Measurements from ENCODE around the gene DIS3L.
"Not testable (repeated sequence)": the region's sequence is repeated elsewhere in the genome, so short reads cannot be mapped to it uniquely, and the experiment has no call there.

Gene DIS3L

GRCh38 chr15:66254089-66254950 is 39.0 kb upstream of the DIS3L start:
- H3K27me3 ChIP-seq (ENCODE audit: control insufficient read depth in 1 of 2, insufficient read depth in 2 of 2, low read length in 2 of 2), result peaks cover 58 to 64% of the 10 kb centered on the region in 2 donors

DNA sequence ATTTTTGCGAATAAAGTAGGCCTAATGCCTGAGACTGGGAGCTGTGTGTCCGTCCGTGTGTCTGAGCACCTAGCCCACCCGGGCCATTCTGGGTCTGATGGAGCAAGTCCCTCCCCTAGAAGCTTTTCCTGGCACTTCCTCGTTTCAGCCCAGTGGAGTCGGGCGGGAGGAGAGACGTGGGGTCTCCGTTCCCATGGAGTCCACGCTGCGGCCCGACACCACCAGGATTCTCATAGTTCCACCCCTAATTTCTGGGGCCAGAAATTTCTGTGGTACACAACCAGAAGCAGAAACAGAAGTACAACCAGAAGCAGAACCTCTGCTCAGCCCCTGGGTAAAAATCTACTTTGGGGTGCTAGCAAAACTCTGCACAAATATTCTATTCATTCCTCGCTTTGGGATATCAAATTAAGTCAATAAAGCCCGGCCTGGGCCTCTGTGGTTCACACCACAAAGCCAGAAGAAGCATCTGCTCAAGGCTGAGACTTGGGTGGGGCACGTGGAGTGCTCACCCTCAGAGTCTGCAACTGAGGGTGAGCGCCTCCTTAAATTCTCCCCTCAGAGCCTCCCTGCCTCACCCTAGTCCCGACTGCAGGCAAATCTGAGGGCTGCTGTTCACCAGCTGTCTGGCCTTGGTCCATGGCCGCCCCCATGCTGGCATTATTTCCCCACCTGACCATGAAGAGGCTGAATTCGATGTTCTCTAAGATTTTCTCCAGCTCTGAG is 38.3 kb upstream of the DIS3L start:
- Histone ChIP-seq H3K9me3 (ENCODE audit: control insufficient read depth in 1 of 2, low read length in 2 of 2) (no peaks in the 10 kb centered on the region), H3K4me1 (ENCODE audit: control insufficient read depth in 1 of 2, insufficient read depth in 2 of 2, low read length in 2 of 2) (peaks cover 8 to 15% of the 10 kb centered on the region in 2 donors), H3K4me3 (ENCODE audit: low read depth in 1 of 2, low read length in 2 of 2) (no peak overlapping the region), H3K27ac (ENCODE audit: low read depth, low read length) (no peak overlapping the region), H3K27me3 (ENCODE audit: control insufficient read depth in 1 of 2, insufficient read depth in 2 of 2, low read length in 2 of 2) (peaks cover 52 to 60% of the 10 kb centered on the region in 2 donors), H3K36me3 (ENCODE audit: control insufficient read depth in 1 of 2, insufficient read depth in 2 of 2, low read length in 2 of 2) (no peaks in the 10 kb centered on the region), H3K9ac (ENCODE audit: low read depth in 1 of 2, low read length in 2 of 2) (no peak overlapping the region)

More at GRCh38 chr15:66254089-66254950, 39.0 kb upstream of the DIS3L start:
- Histone ChIP-seq H3K9ac (ENCODE audit: low read depth in 1 of 2, low read length in 2 of 2) (no peak overlapping the region), H3K36me3 (ENCODE audit: control insufficient read depth in 1 of 2, insufficient read depth in 2 of 2, low read length in 2 of 2) (no peaks in the 10 kb centered on the region), H3K9me3 (ENCODE audit: control insufficient read depth in 1 of 2, low read length in 2 of 2) (no peaks in the 10 kb centered on the region), H3K4me3 (ENCODE audit: low read depth in 1 of 2, low read length in 2 of 2) (peak overlapping the region; percentile 51 to 55), H3K4me1 (ENCODE audit: control insufficient read depth in 1 of 2, insufficient read depth in 2 of 2, low read length in 2 of 2) (peaks cover 8 to 15% of the 10 kb centered on the region in 2 donors), H3K27ac (ENCODE audit: low read depth, low read length) (no peak overlapping the region)

GRCh38 chr15:66256692-66257091 is 36.7 kb upstream of the DIS3L start:
- H3K4me3 ChIP-seq (ENCODE audit: low read depth in 1 of 2, low read length in 2 of 2), result no peak overlapping the region
- peaks cover 44 to 48% of the 10 kb centered on the region in 2 donors for H3K27me3 ChIP-seq (ENCODE audit: control insufficient read depth in 1 of 2, insufficient read depth in 2 of 2, low read length in 2 of 2)
- H3K9me3 ChIP-seq (ENCODE audit: control insufficient read depth in 1 of 2, low read length in 2 of 2), result no peaks in the 10 kb centered on the region
- no peaks in the 10 kb centered on the region for H3K36me3 ChIP-seq (ENCODE audit: control insufficient read depth in 1 of 2, insufficient read depth in 2 of 2, low read length in 2 of 2)
- H3K27ac ChIP-seq (ENCODE audit: low read depth, low read length), result no peak overlapping the region
- H3K9ac ChIP-seq (ENCODE audit: low read depth in 1 of 2, low read length in 2 of 2), result no peak overlapping the region
- H3K4me1 ChIP-seq (ENCODE audit: control insufficient read depth in 1 of 2, insufficient read depth in 2 of 2, low read length in 2 of 2), result peaks cover 15% of the 10 kb centered on the region in 2 donors

DNA sequence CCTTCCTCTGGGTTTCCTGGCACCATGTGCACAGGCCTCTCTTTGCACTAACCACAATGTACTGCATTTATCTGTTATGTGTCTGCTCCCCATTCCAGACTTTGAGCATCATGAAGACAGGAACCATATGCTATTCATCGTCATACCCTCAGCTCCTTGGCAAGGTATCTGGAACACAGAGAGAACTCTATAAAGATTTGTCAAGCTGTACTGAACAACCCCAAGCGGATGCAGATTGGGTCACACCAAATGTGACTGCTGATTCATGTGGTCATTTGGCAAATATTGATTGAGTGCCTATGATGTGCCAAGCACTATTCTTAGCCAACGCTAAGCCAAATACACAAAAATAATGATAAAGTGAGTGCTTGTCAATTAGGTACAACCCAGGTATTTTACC is 32.3 kb upstream of the DIS3L start:
- Histone ChIP-seq H3K9me3 (ENCODE audit: control insufficient read depth in 1 of 2, low read length in 2 of 2) (no peaks in the 10 kb centered on the region), H3K36me3 (ENCODE audit: control insufficient read depth in 1 of 2, insufficient read depth in 2 of 2, low read length in 2 of 2) (no peaks in the 10 kb centered on the region), H3K27me3 (ENCODE audit: control insufficient read depth in 1 of 2, insufficient read depth in 2 of 2, low read length in 2 of 2) (peaks cover 7 to 10% of the 10 kb centered on the region in 2 donors), H3K9ac (ENCODE audit: low read depth in 1 of 2, low read length in 2 of 2) (no peak overlapping the region), H3K4me1 (ENCODE audit: control insufficient read depth in 1 of 2, insufficient read depth in 2 of 2, low read length in 2 of 2) (peaks cover 4 to 11% of the 10 kb centered on the region in 2 donors), H3K27ac (ENCODE audit: low read depth, low read length) (no peak overlapping the region), H3K4me3 (ENCODE audit: low read depth in 1 of 2, low read length in 2 of 2) (no peak overlapping the region)

DNA sequence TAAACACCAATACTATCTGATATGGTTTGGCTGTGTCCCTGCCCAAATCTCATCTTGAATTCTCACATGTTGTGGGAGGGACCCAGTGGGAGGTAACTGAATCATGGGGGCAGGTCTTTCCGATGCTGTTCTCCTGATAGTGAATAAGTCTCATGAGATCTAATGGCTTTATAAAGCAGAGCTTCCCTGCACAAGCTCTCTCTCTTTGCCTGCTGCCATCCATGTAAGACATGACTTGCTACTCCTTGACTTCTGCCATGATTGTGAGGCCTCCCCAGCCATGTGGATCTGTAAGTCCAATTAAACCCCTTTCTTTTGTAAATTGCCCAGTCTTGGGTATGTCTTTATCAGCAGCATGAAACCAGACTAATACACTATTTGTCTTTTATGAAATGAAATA is 30.5 kb upstream of the DIS3L start:
- H3K36me3 ChIP-seq (ENCODE audit: control insufficient read depth in 1 of 2, insufficient read depth in 2 of 2, low read length in 2 of 2); H3K9ac ChIP-seq (ENCODE audit: low read depth in 1 of 2, low read length in 2 of 2); H3K4me3 ChIP-seq (ENCODE audit: low read depth in 1 of 2, low read length in 2 of 2); H3K27ac ChIP-seq (ENCODE audit: low read depth, low read length); H3K27me3 ChIP-seq (ENCODE audit: control insufficient read depth in 1 of 2, insufficient read depth in 2 of 2, low read length in 2 of 2); H3K9me3 ChIP-seq (ENCODE audit: control insufficient read depth in 1 of 2, low read length in 2 of 2): not testable (repeated sequence)
- H3K4me1 ChIP-seq (ENCODE audit: control insufficient read depth in 1 of 2, insufficient read depth in 2 of 2, low read length in 2 of 2), result peaks cover 4 to 11% of the 10 kb centered on the region in 2 donors

DNA sequence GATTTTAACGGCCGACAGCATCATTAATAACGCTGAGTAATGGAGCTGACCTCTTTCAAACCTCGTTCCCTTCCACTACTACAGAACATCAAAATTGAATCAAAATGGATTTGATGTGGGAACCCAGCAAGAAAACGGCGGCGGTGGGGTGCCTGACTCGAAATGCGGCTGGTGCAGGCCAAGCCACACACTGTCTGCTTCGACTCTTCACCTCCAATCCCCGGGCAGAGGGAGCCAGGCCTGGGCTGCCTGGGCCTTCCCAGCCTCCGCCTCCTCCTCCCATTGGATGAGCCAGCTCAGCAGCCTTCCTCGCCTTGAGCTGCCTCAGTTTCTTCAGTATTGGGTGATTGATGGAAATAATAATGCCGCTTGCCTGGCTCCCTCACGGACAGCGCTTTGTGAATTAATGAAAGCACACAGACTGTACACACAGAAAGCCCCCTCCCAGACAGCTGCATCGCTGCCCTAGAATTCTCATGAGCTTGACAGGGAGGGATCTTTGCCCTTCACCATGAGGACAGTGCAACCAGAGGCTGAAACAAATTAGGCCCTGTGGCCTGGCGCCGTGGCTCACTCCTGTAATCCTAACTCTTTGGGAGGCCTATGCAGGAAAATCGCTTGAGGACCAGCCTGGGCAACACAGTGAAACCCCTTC is 28.4 kb upstream of the DIS3L start:
- no peak overlapping the region for H3K9ac ChIP-seq (ENCODE audit: low read depth in 1 of 2, low read length in 2 of 2)
- H3K4me3 ChIP-seq (ENCODE audit: low read depth in 1 of 2, low read length in 2 of 2), result no peak overlapping the region
- H3K27me3 ChIP-seq (ENCODE audit: control insufficient read depth in 1 of 2, insufficient read depth in 2 of 2, low read length in 2 of 2), result no peaks in the 10 kb centered on the region
- no peak overlapping the region for H3K27ac ChIP-seq (ENCODE audit: low read depth, low read length)
- H3K36me3 ChIP-seq (ENCODE audit: control insufficient read depth in 1 of 2, insufficient read depth in 2 of 2, low read length in 2 of 2), result no peaks in the 10 kb centered on the region
- H3K4me1 ChIP-seq (ENCODE audit: control insufficient read depth in 1 of 2, insufficient read depth in 2 of 2, low read length in 2 of 2), result peaks cover 4 to 11% of the 10 kb centered on the region in 2 donors
- H3K9me3 ChIP-seq (ENCODE audit: control insufficient read depth in 1 of 2, low read length in 2 of 2), result no peaks in the 10 kb centered on the region

DNA sequence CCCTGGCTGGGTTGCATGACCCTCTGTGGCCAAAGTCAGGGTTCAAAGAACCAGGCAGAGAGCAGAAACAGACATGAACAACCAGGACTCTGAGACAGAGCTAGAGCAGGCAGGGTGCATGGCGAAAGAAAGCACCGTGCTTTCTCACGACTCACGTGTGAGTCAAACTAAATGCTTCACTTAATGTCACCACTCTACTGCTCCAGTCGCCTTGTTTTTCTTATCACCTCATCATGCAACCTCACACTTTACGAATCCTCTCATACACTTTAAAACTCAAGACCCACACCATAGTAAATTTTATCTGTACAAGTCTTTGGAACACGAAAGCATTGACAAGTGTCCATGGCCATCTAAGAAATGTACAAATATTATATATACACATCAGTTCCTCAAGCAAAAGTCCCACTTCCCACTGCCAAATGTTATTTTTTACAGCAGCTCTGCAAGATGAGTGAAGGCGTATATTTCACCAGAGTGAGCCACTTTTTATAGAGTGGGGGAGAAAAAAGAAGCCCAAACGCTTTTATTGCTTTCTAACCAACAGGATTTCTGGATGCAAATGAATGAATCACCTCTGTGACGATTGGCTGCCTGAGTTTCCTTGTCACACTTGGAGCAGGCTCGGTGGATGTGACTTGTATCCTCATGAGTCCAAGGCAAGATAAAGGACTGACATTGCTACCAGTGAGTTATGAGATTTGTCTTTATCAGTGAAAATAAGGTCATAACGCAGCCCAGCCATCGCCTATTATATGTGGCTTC is 23.9 kb upstream of the DIS3L start:
- H3K27me3 ChIP-seq (ENCODE audit: control insufficient read depth in 1 of 2, insufficient read depth in 2 of 2, low read length in 2 of 2), result no peaks in the 10 kb centered on the region
- H3K27ac ChIP-seq (ENCODE audit: low read depth, low read length), result no peak overlapping the region
- H3K4me1 ChIP-seq (ENCODE audit: control insufficient read depth in 1 of 2, insufficient read depth in 2 of 2, low read length in 2 of 2), result no peaks in the 10 kb centered on the region
- no peaks in the 10 kb centered on the region for H3K9me3 ChIP-seq (ENCODE audit: control insufficient read depth in 1 of 2, low read length in 2 of 2)
- H3K9ac ChIP-seq (ENCODE audit: low read depth in 1 of 2, low read length in 2 of 2), result no peak overlapping the region
- no peak overlapping the region for H3K4me3 ChIP-seq (ENCODE audit: low read depth in 1 of 2, low read length in 2 of 2)
- no peaks in the 10 kb centered on the region for H3K36me3 ChIP-seq (ENCODE audit: control insufficient read depth in 1 of 2, insufficient read depth in 2 of 2, low read length in 2 of 2)

GRCh38 chr15:66270932-66271331 is 22.4 kb upstream of the DIS3L start:
- Histone ChIP-seq H3K9me3 (ENCODE audit: control insufficient read depth in 1 of 2, low read length in 2 of 2) (no peaks in the 10 kb centered on the region), H3K9ac (ENCODE audit: low read depth in 1 of 2, low read length in 2 of 2) (no peak overlapping the region), H3K27me3 (ENCODE audit: control insufficient read depth in 1 of 2, insufficient read depth in 2 of 2, low read length in 2 of 2) (no peaks in the 10 kb centered on the region), H3K4me3 (ENCODE audit: low read depth in 1 of 2, low read length in 2 of 2) (no peak overlapping the region), H3K27ac (ENCODE audit: low read depth, low read length) (no peak overlapping the region), H3K4me1 (ENCODE audit: control insufficient read depth in 1 of 2, insufficient read depth in 2 of 2, low read length in 2 of 2) (no peaks in the 10 kb centered on the region), H3K36me3 (ENCODE audit: control insufficient read depth in 1 of 2, insufficient read depth in 2 of 2, low read length in 2 of 2) (no peaks in the 10 kb centered on the region)

- no peak overlapping the region for H3K9ac ChIP-seq (ENCODE audit: low read depth in 1 of 2, low read length in 2 of 2)
- no peaks in the 10 kb centered on the region for H3K36me3 ChIP-seq (ENCODE audit: control insufficient read depth in 1 of 2, insufficient read depth in 2 of 2, low read length in 2 of 2)
Observed at GRCh38 chr15:66275352-66275751, 18.0 kb upstream of the DIS3L start.

More at GRCh38 chr15:66275352-66275751, 18.0 kb upstream of the DIS3L start:
- Histone ChIP-seq H3K4me3 (ENCODE audit: low read depth in 1 of 2, low read length in 2 of 2) (no peak overlapping the region), H3K4me1 (ENCODE audit: control insufficient read depth in 1 of 2, insufficient read depth in 2 of 2, low read length in 2 of 2) (no peaks in the 10 kb centered on the region), H3K9me3 (ENCODE audit: control insufficient read depth in 1 of 2, low read length in 2 of 2) (no peaks in the 10 kb centered on the region), H3K27ac (ENCODE audit: low read depth, low read length) (no peak overlapping the region), H3K27me3 (ENCODE audit: control insufficient read depth in 1 of 2, insufficient read depth in 2 of 2, low read length in 2 of 2) (no peaks in the 10 kb centered on the region)

All from duodenal mucosa (tissue), 2 donors.